ENCODE measurements around the gene PHB1. TPM values are rescaled to one million over a fixed set of nuclear protein-coding genes. Genes with fewer than 3 reads are reported as not detected.
"Not testable (repeated sequence)": the region's sequence is repeated elsewhere in the genome, so short reads cannot be mapped to it uniquely, and the experiment has no call there.

Gene PHB1
- total RNA-seq, 1 donor from 2014 or later: 127 TPM

GRCh38 chr17:49434821-49435670 lies 20.4 kb upstream of the PHB1 start:
- Histone ChIP-seq H3K27ac (no peak overlapping the region), H3K4me1 (no peaks in the 10 kb centered on the region), H3K4me3 (no peak overlapping the region), H3K9me3 (no peaks in the 10 kb centered on the region), H3K36me3 (no peaks in the 10 kb centered on the region), H3K27me3 (peaks cover 20% of the 10 kb centered on the region)
- no peak for DNase-seq
- TF ChIP-seq, protein P1, sequence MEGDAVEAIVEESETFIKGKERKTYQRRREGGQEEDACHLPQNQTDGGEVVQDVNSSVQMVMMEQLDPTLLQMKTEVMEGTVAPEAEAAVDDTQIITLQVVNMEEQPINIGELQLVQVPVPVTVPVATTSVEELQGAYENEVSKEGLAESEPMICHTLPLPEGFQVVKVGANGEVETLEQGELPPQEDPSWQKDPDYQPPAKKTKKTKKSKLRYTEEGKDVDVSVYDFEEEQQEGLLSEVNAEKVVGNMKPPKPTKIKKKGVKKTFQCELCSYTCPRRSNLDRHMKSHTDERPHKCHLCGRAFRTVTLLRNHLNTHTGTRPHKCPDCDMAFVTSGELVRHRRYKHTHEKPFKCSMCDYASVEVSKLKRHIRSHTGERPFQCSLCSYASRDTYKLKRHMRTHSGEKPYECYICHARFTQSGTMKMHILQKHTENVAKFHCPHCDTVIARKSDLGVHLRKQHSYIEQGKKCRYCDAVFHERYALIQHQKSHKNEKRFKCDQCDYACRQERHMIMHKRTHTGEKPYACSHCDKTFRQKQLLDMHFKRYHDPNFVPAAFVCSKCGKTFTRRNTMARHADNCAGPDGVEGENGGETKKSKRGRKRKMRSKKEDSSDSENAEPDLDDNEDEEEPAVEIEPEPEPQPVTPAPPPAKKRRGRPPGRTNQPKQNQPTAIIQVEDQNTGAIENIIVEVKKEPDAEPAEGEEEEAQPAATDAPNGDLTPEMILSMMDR (IDR thresholded peaks at IDR 0.05): peak; percentile 69
- peak; percentile 71 for ATAC-seq
- intact Hi-C loops (cut with DNase I): loop anchor here (10.0 kb wide), 1 partner anchor 120 kb away; no protein-coding TSS in a partner anchor

DNA sequence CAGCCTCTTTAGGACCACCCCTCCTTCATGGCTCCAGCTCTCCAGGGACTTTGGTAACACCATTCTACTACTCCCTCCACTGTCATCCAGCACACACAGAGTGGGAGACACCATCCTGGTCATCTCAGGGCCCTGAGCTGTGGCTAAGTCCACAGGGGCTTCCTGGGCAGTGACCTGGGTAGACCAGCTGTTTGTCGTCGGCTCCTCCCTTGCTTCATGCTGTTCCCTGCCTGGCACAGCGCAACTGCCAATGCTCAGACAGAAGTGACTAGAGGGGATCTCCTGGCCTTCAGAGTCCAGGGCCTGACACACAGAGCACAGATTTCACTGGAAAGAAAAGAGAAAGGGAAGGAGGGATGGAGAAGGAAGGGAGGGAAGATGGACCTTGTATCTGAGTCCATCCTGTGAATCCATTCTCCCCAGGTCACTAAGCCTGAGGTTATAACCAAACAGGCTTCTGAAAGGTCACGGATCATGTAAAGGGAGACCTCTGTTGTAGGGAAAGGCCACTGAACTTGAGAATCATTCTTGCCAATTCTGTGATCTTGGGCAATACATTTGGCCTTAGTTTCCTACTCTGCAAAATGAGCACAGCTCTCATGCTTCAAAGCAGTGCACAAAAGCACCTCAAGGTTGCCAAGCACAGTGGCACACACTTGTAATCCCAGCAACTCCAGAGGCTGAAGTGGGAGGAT lies 18.5 kb upstream of the PHB1 start:
- Histone ChIP-seq H3K4me3 (no peak overlapping the region), H3K9me3 (no peaks in the 10 kb centered on the region), H3K27me3 (peaks cover 8% of the 10 kb centered on the region), H3K4me1 (no peaks in the 10 kb centered on the region), H3K36me3 (no peaks in the 10 kb centered on the region), H3K27ac (no peak overlapping the region)
- intact Hi-C loops (cut with DNase I): loop anchor here (10.0 kb wide), 1 partner anchor 122 kb away; no protein-coding TSS in a partner anchor
- TF ChIP-seq, protein P1 (IDR thresholded peaks at IDR 0.05): no peak
- ATAC-seq (no peak), DNase-seq (no peak)

DNA sequence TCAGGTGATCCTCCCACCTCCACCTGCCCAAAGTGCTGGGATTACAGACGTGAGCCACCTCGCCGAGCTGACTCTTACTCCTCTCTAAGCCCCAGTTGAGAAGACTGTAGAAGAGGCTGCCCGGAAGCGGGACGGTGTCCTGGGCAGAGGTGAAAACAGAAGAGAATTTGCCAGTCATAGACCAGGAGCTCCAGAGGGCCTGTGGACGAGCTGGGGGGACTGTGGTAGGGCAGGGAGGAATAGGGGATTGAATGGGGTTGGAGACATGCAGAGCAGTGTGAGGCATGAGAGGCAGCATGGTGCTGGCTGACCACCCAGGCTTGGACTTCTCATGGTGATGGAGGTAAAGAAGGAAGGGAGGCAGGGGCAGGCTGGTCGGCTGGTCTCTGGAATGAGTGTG lies 17.1 kb upstream of the PHB1 start:
- no peak for DNase-seq
- Histone ChIP-seq H3K27ac (no peak overlapping the region), H3K4me3 (no peak overlapping the region), H3K27me3 (peaks cover 7% of the 10 kb centered on the region), H3K9me3 (no peaks in the 10 kb centered on the region), H3K36me3 (no peaks in the 10 kb centered on the region), H3K4me1 (no peaks in the 10 kb centered on the region)
- TF ChIP-seq, protein P1 (IDR thresholded peaks at IDR 0.05): no peak
- intact Hi-C loops (cut with DNase I): loop anchor here (10.0 kb wide), 1 partner anchor 123 kb away; no protein-coding TSS in a partner anchor
- ATAC-seq: no peak

- no peak for ATAC-seq
- DNase-seq: no peak
- H3K9me3 ChIP-seq: peaks cover 9% of the 10 kb centered on the region
Measured at GRCh38 chr17:49425004-49425286, 10.3 kb upstream of the PHB1 start.

GRCh38 chr17:49424276-49425003 lies 9.8 kb upstream of the PHB1 start:
- H3K9me3 ChIP-seq; H3K4me1 ChIP-seq; DNase-seq; ATAC-seq; H3K36me3 ChIP-seq; H3K27ac ChIP-seq; H3K27me3 ChIP-seq; intact Hi-C loops (cut with DNase I); H3K4me3 ChIP-seq: not testable (repeated sequence)

More at GRCh38 chr17:49425004-49425286, 10.3 kb upstream of the PHB1 start:
- Histone ChIP-seq H3K4me3 (no peak overlapping the region), H3K27ac (no peak overlapping the region), H3K27me3 (peaks cover 7% of the 10 kb centered on the region), H3K36me3 (no peaks in the 10 kb centered on the region), H3K4me1 (no peaks in the 10 kb centered on the region)
- TF ChIP-seq, protein P1 (IDR thresholded peaks at IDR 0.05): no peak
- intact Hi-C loops (cut with DNase I): no loop called here
